Activated naive CD8-positive, alpha-beta T cell treated with anti-CD3 and anti-CD28 coated beads for 36 hours (primary cell): ENCODE results near the gene DNAH9. TPM values are rescaled to one million over a fixed set of nuclear protein-coding genes. Genes with fewer than 3 reads are reported as not detected.
A peak's percentile ranks its signal among the peaks of the same experiment; 100 is the strongest.
"Not testable (repeated sequence)": the region's sequence is repeated elsewhere in the genome, so short reads cannot be mapped to it uniquely, and the experiment has no call there.

ENCODE experiments used
- DNase-seq: peaks from one replicate; pipeline ENCODE4 v3.0.0; 2021
- H3K27ac Mint-ChIP-seq: one replicate; pipeline ENCODE4 v1.8.0; 2022; ENCODE audit warnings: mild to moderate bottlenecking, moderate library complexity, mixed read lengths
- H3K27me3 Mint-ChIP-seq: one replicate; pipeline ENCODE4 v1.8.0; 2022; ENCODE audit warnings: mild to moderate bottlenecking, mixed read lengths
- H3K36me3 Mint-ChIP-seq: one replicate; pipeline ENCODE4 v1.8.0; 2021; ENCODE audit warnings: mild to moderate bottlenecking, mixed read lengths
- H3K4me1 Mint-ChIP-seq: one replicate; pipeline ENCODE4 v1.8.0; 2021; ENCODE audit warnings: mixed read lengths
- H3K4me3 Mint-ChIP-seq: one replicate; pipeline ENCODE4 v1.8.0; 2022; ENCODE audit warnings: mild to moderate bottlenecking, moderate library complexity, mixed read lengths
- H3K9me3 Mint-ChIP-seq: one replicate; pipeline ENCODE4 v1.8.0; 2022; ENCODE audit warnings: mixed read lengths
- total RNA-seq, 2 experiments: library from RNA; stranded (reverse); gene quantifications; one replicate each; pipeline ENCODE4 v1.2.3, GENCODE V29; 2021

DNAH9 gene
- total RNA-seq, 2 experiments from 2014 or later = not detected

DNA sequence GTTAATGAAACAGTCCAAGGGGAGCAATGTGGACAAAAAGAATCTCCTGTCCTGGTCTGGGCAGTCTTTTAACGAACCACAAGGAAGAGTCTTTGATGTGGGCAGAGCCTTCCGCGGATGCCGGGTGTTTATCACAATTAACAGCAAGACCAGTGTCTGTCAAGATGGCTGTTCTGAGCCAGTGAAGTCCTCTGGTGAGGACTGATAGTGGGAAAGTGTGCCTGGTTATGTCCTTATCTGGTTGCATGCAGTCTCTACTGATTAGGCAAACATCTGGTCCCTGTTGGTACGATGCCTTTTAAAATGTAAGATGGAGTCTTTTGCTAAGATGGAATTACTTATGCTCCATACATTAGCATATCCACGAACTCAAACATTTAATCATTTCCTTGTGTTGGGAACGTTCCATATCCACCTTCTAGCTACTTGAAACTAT lies 310.5 kb downstream of the DNAH9 start:
- H3K27ac Mint-ChIP-seq = no peak overlapping the region

DNA sequence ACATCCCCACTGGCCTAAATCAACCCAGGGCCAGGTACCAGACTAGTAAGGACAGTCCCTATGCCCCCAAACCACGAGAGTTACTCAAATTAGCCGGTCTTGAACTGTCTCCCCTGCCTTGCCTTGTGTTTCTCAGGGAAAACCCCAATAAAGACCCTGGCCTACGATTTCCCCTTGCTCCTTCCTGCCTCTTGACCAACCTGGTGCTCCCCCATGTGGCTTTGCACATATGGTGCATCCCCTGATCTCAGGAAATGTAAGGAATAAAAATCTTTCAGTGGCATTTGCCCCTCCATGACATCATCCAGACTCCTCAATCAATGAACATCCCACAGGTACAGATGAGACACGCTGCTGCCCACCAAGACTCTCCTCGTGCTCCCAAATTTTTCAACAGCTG lies 311.1 kb downstream of the DNAH9 start:
- DNase-seq = no peak

More for the DNA sequence above, 310.5 kb downstream of the DNAH9 start:
- Mint-ChIP-seq H3K27me3 (no peaks in the 10 kb centered on the region), H3K4me1 (no peaks in the 10 kb centered on the region), H3K9me3 (peaks cover 8% of the 10 kb centered on the region), H3K4me3 (no peak overlapping the region), H3K36me3 (no peaks in the 10 kb centered on the region)
- DNase-seq = no peak

DNA sequence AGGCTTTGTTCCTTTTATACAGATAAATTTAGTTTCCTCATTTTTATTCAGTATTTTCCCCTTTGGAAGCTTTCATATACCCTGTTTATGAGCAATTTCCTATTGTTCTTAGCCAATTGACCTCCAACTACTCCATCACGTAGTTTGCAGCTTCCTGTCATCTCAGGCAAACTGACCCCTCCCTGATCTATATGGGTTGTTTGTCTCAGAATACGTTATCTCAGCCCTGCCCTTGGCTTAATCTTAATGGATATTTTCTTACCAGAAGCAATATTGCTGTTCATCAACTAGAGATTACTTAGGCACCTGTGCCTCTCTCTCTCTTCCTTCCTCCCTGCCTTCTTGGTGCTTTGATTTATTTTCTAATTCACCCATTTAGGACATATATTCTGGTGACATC lies 317.8 kb downstream of the DNAH9 start:
- no peaks in the 10 kb centered on the region for H3K4me1 Mint-ChIP-seq
- no peak overlapping the region for H3K27ac Mint-ChIP-seq
- peaks cover 8% of the 10 kb centered on the region for H3K9me3 Mint-ChIP-seq
- H3K4me3 Mint-ChIP-seq = no peak overlapping the region
- DNase-seq = no peak
- H3K36me3 Mint-ChIP-seq = no peaks in the 10 kb centered on the region
- peaks cover 9% of the 10 kb centered on the region for H3K27me3 Mint-ChIP-seq

More for the DNA sequence above, 311.1 kb downstream of the DNAH9 start:
- H3K27ac Mint-ChIP-seq = no peak overlapping the region
- H3K36me3 Mint-ChIP-seq = no peaks in the 10 kb centered on the region
- peaks cover 8% of the 10 kb centered on the region for H3K9me3 Mint-ChIP-seq
- no peak overlapping the region for H3K4me3 Mint-ChIP-seq
- no peaks in the 10 kb centered on the region for H3K4me1 Mint-ChIP-seq
- no peaks in the 10 kb centered on the region for H3K27me3 Mint-ChIP-seq

DNA sequence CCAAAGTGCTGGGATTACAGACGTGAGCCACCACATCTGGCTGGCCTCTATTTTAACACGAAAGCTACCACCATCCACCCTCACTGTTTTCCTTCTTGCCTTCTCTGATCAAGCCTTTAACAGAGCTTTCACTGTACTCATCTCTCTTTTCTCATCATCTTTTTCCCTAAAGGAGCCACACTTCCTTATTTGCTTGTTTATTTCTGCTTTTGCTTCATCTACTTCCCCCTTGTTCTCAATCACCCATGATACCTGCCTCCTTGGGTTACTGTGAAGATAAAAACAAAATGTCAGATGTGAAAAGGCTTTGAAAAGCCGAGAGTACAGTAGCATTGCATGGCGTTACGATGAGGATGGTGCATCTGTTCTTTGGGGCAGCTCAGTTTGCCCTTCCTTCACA lies 319.1 kb downstream of the DNAH9 start:
- Mint-ChIP-seq H3K9me3 (peaks cover 1% of the 10 kb centered on the region), H3K36me3 (no peaks in the 10 kb centered on the region), H3K27ac (no peak overlapping the region), H3K4me3 (no peak overlapping the region), H3K4me1 (no peaks in the 10 kb centered on the region), H3K27me3 (peaks cover 9% of the 10 kb centered on the region)
- no peak for DNase-seq

DNA sequence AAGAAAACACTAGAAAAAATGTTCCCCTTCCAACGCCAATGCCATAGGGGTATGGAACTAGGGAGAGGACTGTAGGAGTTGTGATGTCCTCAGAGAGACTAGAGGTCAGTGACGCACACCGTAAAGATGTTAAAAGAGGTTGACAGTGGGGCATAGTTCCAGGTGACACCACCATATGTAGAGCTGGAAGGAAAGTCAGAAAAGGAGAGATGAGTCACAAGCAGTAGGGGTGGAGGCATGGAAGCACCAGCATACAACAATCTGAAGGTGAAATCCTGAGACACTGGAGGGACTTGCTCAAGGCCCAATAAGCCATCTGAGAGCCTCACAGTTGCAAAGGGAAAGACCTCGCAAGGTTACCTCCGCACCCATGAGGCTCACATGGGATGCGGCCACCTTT lies 323.0 kb downstream of the DNAH9 start:
- Mint-ChIP-seq H3K4me3 (no peak overlapping the region), H3K27ac (no peak overlapping the region), H3K4me1 (no peaks in the 10 kb centered on the region), H3K27me3 (peaks cover 8% of the 10 kb centered on the region), H3K36me3 (no peaks in the 10 kb centered on the region), H3K9me3 (peaks cover 1% of the 10 kb centered on the region)
- no peak for DNase-seq

DNA sequence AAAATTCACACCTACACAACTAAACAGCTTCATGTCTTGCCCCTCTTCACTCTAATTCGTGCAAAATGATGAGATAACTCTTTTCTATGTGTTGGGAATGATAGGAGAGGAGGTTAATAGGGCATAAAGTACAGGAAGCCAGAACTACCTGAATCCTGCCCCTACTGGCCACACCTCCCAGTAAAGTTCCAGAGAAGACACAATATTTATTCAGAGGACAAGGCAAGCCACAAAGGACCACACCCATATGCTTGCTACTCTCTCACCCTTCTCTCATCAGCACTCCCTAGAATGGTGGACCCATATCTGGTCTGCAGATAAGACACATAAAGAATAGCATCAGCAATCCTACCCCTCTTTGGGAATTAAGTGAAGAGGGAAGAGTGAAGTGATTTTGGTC lies 324.4 kb downstream of the DNAH9 start:
- Mint-ChIP-seq H3K4me1 (no peaks in the 10 kb centered on the region), H3K9me3 (peaks cover 5% of the 10 kb centered on the region), H3K36me3 (no peaks in the 10 kb centered on the region), H3K27me3 (peaks cover 11% of the 10 kb centered on the region), H3K27ac (no peak overlapping the region), H3K4me3 (no peak overlapping the region)
- no peak for DNase-seq

DNA sequence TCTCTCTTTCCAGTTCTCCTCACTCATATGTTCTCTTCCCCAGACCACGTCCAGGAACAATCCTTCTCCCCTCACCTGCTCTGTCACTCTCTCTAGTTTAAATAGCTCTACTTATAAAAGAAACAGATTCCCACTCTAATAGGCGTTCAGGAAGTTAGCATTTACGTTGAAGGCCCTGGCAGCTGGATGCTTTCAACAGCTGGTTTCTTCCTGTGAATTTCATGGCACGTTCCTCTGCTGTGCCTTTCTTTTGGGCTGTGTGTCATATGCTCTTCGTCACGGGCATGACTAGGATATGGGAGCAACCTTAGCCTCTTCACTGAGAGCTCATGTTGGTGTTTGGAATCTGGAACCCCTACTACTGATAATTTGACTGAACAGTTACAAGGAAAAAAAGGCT lies 325.8 kb downstream of the DNAH9 start:
- Mint-ChIP-seq H3K9me3 (peaks cover 3% of the 10 kb centered on the region), H3K4me1 (no peaks in the 10 kb centered on the region), H3K27ac (no peak overlapping the region), H3K4me3 (no peak overlapping the region), H3K36me3 (no peaks in the 10 kb centered on the region), H3K27me3 (peaks cover 7% of the 10 kb centered on the region)
- no peak for DNase-seq

DNA sequence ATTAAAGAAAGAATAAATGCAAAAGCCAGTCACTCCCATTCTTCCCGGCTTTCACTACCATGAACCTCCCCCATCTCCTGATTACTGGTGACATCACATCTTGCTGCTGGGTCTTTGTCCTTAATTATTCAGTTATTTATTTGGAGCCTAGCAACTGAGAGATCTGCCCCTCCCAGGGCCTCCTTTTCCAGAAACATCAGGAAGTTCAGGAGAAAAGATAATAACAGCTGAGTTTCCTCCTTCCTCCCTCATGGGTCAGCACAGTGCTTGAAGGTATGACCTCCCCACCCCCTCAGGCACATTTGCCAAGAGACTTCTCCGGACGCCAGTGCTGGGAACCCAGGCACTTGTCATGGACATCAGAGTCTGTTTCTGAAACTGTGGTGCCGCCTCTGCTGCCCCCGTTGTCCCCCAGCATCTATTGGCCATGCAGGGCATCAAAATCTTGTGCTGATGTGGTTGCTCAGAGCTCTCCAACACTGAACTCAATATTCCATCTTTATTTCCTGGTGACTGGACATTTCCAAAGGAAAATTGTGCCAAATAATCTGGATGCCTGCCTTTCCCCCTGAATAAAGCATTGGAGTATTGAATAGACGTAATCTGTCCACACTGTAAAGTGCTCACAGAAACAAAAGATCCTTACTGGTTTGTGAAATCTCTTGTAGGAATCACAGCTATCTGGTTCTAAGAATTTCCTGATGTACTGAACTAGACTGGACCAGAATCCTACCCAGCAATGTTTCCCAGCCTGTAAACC lies 327.2 kb downstream of the DNAH9 start:
- H3K36me3 Mint-ChIP-seq = no peaks in the 10 kb centered on the region
- H3K9me3 Mint-ChIP-seq = peaks cover 3% of the 10 kb centered on the region
- DNase-seq = no peak
- no peaks in the 10 kb centered on the region for H3K4me1 Mint-ChIP-seq
- no peak overlapping the region for H3K4me3 Mint-ChIP-seq
- no peak overlapping the region for H3K27ac Mint-ChIP-seq
- H3K27me3 Mint-ChIP-seq = peaks cover 12% of the 10 kb centered on the region

DNA sequence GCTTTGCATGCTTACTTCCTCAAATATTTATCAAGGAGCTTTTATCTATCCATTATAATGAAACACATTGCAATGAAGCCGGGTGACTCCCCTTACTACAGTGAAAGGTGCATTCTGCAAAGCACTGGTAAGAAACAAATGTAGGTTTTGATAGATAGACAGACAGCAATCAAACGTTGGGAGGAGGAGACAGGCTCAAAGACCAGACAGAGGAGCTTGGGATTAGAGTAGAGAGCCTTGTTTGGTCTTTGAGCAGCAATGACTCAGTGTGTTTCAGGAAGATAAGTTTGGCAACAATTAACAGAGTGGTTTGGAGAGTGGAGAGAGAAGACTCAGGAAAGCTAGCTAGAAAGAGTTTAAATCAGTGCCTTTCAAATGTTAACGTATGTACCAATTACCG lies 330.2 kb downstream of the DNAH9 start:
- DNase-seq = no peak
- no peaks in the 10 kb centered on the region for H3K36me3 Mint-ChIP-seq
- no peak overlapping the region for H3K27ac Mint-ChIP-seq
- H3K9me3 Mint-ChIP-seq = peaks cover 3% of the 10 kb centered on the region
- no peak overlapping the region for H3K4me3 Mint-ChIP-seq
- H3K27me3 Mint-ChIP-seq = peaks cover 12% of the 10 kb centered on the region
- no peaks in the 10 kb centered on the region for H3K4me1 Mint-ChIP-seq

DNA sequence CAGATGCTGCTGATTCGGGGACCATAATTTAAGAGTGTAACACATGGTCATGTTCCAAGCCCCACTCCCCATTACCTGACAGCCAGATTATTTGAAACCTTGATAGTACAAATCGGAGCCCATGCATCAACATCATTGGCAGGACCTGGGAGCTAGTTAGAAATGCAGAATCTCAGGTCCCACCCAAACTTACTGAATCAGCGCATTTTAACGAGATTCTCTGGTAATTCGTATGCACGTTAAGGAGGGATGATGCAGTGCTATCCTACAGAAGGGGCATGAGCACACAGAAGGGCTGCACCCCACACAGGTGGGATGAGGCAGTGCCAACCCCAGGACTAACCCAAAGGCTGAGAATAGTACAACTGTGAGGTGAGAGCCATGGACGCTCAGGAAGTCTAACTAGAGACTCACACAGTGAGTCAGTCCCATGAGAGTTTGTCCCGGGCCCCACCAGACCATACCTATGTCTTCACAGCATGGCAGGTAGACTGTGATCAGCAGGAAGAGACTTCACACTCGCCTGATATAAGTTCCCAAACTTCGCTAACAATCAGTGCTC lies 334.1 kb downstream of the DNAH9 start:
- H3K4me3 Mint-ChIP-seq = no peak overlapping the region
- DNase-seq = no peak
- no peak overlapping the region for H3K27ac Mint-ChIP-seq
- no peaks in the 10 kb centered on the region for H3K4me1 Mint-ChIP-seq
- H3K9me3 Mint-ChIP-seq = no peaks in the 10 kb centered on the region
- no peaks in the 10 kb centered on the region for H3K36me3 Mint-ChIP-seq
- peaks cover 10% of the 10 kb centered on the region for H3K27me3 Mint-ChIP-seq

DNA sequence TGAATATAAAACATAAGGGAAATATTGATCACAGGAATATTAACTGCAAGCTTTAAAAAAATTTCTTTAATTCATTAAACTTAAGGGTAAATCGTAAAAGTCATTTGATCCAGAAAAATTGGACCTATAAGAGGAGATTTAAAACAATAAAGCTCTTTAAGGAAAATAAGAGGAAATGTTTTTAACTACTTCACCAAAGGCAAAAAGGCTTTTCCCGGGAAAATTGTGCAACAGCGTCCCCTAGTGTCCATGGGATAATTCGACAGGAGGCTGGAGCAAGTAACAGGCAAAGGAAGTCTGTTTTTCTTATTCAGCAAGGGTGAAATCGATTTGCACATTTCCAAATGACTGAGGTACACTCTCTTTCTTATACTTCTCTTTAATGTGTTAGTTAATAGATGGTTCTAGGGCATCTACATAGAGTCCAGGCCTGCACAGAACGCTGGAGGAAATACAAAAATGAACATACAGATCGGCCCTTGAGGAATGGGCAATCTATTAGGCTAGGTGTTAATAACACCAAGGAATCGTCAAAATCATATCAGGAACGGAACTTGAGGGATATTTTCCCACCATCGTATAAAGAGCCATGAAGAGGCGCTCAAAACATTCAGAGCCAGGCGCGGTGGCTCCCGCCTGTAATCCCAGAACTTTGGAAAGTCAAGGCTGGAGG lies 337.6 kb downstream of the DNAH9 start:
- Mint-ChIP-seq H3K27ac (no peak overlapping the region), H3K9me3 (no peaks in the 10 kb centered on the region), H3K4me1 (no peaks in the 10 kb centered on the region), H3K36me3 (no peaks in the 10 kb centered on the region), H3K27me3 (peaks cover 9% of the 10 kb centered on the region), H3K4me3 (no peak overlapping the region)
- DNase-seq = peak; percentile 18

DNA sequence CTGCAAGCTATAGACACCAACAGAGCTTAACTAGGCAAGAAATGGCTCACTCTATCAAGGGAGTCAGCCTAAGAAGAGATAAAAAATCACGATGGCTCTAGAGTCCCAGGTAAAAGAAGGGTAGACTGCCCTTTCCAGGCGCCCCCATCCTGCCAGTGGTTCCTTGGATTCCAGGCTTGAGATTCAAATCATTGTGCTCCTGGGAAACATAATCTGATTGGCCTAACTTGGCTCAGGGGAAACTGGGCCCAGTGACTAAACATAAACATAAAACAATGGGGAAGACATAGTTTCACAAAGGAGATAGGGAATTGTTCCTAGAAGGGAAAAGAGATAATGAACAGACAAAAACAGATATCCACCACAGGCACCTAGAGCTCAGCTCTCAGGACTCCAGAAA lies 342.6 kb downstream of the DNAH9 start:
- Mint-ChIP-seq H3K36me3 (no peaks in the 10 kb centered on the region), H3K4me3 (no peak overlapping the region), H3K27me3 (peaks cover 9% of the 10 kb centered on the region), H3K27ac (no peak overlapping the region), H3K9me3 (no peaks in the 10 kb centered on the region), H3K4me1 (no peaks in the 10 kb centered on the region)
- DNase-seq = no peak

DNA sequence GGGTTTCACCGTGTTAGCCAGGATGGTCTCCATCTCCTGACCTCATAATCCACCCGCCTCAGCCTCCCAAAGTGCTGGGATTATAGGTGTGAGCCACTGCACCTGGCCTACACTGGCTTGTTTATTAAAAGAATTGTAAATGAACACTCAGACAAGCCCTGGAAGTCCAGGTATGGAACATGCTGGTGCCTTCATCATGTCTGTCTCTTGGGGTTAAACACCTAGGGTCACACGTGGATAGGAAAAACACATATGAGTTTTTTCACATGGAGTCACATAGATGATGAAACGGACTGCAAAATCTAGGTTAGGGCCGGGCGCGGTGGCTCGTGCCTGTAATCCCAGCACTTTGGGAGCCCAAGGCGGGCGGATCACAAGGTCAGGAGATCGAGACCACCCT lies 344.8 kb downstream of the DNAH9 start:
- not testable (repeated sequence) for H3K27me3 Mint-ChIP-seq, H3K4me1 Mint-ChIP-seq, H3K27ac Mint-ChIP-seq, H3K9me3 Mint-ChIP-seq, H3K36me3 Mint-ChIP-seq, H3K4me3 Mint-ChIP-seq, DNase-seq

DNA sequence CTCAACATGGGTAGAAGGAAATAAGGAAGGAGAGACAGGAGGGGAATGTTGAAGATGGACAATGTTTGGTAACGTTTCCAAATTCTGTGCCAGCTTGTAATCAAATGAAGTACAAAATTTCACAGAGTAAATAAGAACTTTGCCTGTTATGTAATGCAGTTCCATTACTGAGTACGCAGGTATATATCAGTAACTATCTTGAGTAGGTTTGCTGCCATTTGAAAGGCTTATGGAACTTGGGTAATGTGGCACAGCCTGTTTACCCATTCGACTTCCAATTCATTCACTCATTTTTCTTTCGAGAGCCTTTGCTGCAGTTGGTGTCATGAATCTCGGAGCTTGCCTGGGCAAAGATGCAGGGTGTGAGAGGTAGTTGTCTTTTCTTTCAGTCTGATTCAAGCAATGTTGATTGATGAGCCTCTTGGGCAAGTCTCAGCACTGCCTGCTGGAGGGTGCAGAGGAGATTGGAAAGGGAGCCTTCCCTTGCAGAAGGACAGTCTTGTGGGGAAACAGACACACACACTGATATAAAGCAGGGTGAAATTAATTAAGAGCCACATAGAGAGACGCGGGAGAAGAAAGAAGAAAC lies 345.6 kb downstream of the DNAH9 start:
- Mint-ChIP-seq H3K27me3 (no peaks in the 10 kb centered on the region), H3K36me3 (no peaks in the 10 kb centered on the region), H3K4me3 (no peak overlapping the region), H3K9me3 (no peaks in the 10 kb centered on the region), H3K27ac (no peak overlapping the region), H3K4me1 (no peaks in the 10 kb centered on the region)
- no peak for DNase-seq

DNA sequence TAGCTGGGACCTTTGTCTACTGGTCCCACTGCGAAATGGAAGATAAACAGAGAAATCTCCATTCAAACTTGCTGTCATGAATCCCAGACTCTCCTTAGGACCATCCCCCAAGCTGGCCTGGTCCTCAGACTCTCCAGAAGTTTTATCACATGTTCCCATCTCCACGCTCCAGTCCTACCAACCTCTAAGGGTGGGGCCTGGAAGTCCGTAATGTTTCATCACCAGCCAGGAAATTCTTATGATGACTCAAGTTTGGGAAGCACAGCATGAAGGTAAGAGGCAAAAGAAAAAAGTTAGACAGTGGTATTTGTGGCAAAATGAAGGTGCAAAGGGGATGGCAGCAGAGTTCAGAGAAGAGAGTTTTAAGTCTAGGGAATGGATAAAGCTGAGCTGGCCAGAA lies 346.3 kb downstream of the DNAH9 start:
- no peak for DNase-seq
- Mint-ChIP-seq H3K4me3 (no peak overlapping the region), H3K4me1 (no peaks in the 10 kb centered on the region), H3K36me3 (no peaks in the 10 kb centered on the region), H3K27me3 (no peaks in the 10 kb centered on the region), H3K9me3 (no peaks in the 10 kb centered on the region), H3K27ac (no peak overlapping the region)
